Measurements from ENCODE around the gene TRIM32.

GRCh38 chr9:116654059-116654355 lies 33.1 kb upstream of the TRIM32 start:
- TF ChIP-seq CTCF (conservative IDR thresholded peaks at IDR 0.05; ENCODE audit: low read length) (no peak), EZH2phosphoT487 (IDR thresholded peaks at IDR 0.05; ENCODE audit: borderline replicate concordance) (no peak)

Measured in Loucy (cell line).